RWPE2 (cell line): ENCODE data around the gene CLEC2A.

Experiments
- ATAC-seq: fragments of 200-7000 bp; cut with Tn5 transposase; 3 replicates; pipeline ENCODE4 v1.9.1; 2021; ENCODE audit warnings: low read depth
- DNase-seq: peaks from one replicate; pipeline ENCODE4 v3.0.0-alpha.2; 2020; ENCODE audit warnings: low spot score
- H3K27ac ChIP-seq: fragments of 450-650 bp; 2 replicates; pipeline ENCODE4 v1.5.1; 2017; ENCODE audit warnings: mild to moderate bottlenecking; ENCODE audit not compliant: poor library complexity, severe bottlenecking
- H3K27me3 ChIP-seq: fragments of 250-450 bp; sonication (Bioruptor Pico); 2 replicates; pipeline ENCODE4 v1.5.1; 2021; ENCODE audit warnings: mild to moderate bottlenecking, moderate library complexity; ENCODE audit not compliant: insufficient read depth, poor library complexity, severe bottlenecking
- H3K36me3 ChIP-seq: fragments of 250-450 bp; sonication (Bioruptor Pico); 2 replicates; pipeline ENCODE4 v1.5.1; 2020; ENCODE audit warnings: low read depth, mild to moderate bottlenecking, moderate library complexity
- H3K4me1 ChIP-seq: fragments of 250-450 bp; sonication (Bioruptor Pico); 2 replicates; pipeline ENCODE4 v1.5.1; 2021; ENCODE audit warnings: mild to moderate bottlenecking, moderate library complexity; ENCODE audit not compliant: insufficient read depth, poor library complexity, severe bottlenecking
- H3K4me3 ChIP-seq: fragments of 250-450 bp; sonication (Bioruptor Pico); 2 replicates; pipeline ENCODE4 v1.5.1; 2021; ENCODE audit warnings: mild to moderate bottlenecking, moderate library complexity; ENCODE audit not compliant: severe bottlenecking
- H3K9me3 ChIP-seq: fragments of 250-450 bp; sonication (Bioruptor Pico); 2 replicates; pipeline ENCODE4 v1.5.1; 2021; ENCODE audit warnings: mild to moderate bottlenecking, moderate library complexity; ENCODE audit not compliant: severe bottlenecking
- CTCF ChIP-seq: fragments of 450-650 bp; IDR thresholded peaks from one replicate; pipeline ENCODE4 v1.5.1; 2017; ENCODE audit warnings: mild to moderate bottlenecking, moderate library complexity; ENCODE audit not compliant: poor library complexity, severe bottlenecking

CLEC2A gene

GRCh38 chr12:9906873-9907272, 25.3 kb downstream of the CLEC2A start:
- H3K4me1 ChIP-seq = no peaks in the 10 kb centered on the region
- TF ChIP-seq CTCF = no peak
- H3K36me3 ChIP-seq = no peaks in the 10 kb centered on the region
- ATAC-seq = no peak
- H3K4me3 ChIP-seq = no peak overlapping the region
- no peak overlapping the region for H3K27ac ChIP-seq
- H3K9me3 ChIP-seq = no peaks in the 10 kb centered on the region
- no peak for DNase-seq
- H3K27me3 ChIP-seq = no peaks in the 10 kb centered on the region

GRCh38 chr12:9902539-9903228, 29.5 kb downstream of the CLEC2A start:
- H3K27me3 ChIP-seq = no peaks in the 10 kb centered on the region
- no peak for DNase-seq
- no peak overlapping the region for H3K27ac ChIP-seq
- ATAC-seq = no peak
- H3K36me3 ChIP-seq = no peaks in the 10 kb centered on the region
- H3K9me3 ChIP-seq = no peaks in the 10 kb centered on the region
- H3K4me1 ChIP-seq = no peaks in the 10 kb centered on the region
- no peak overlapping the region for H3K4me3 ChIP-seq
- no peak for TF ChIP-seq CTCF

GRCh38 chr12:9900930-9901329, 31.2 kb downstream of the CLEC2A start:
- no peaks in the 10 kb centered on the region for H3K4me1 ChIP-seq
- H3K4me3 ChIP-seq = no peak overlapping the region
- no peak for ATAC-seq
- no peak for DNase-seq
- no peaks in the 10 kb centered on the region for H3K27me3 ChIP-seq
- no peak overlapping the region for H3K27ac ChIP-seq
- H3K9me3 ChIP-seq = no peaks in the 10 kb centered on the region
- H3K36me3 ChIP-seq = no peaks in the 10 kb centered on the region
- no peak for TF ChIP-seq CTCF

- no peak for TF ChIP-seq CTCF
- Histone ChIP-seq H3K27me3 (no peaks in the 10 kb centered on the region), H3K4me3 (no peak overlapping the region), H3K9me3 (no peaks in the 10 kb centered on the region), H3K36me3 (no peaks in the 10 kb centered on the region), H3K27ac (no peak overlapping the region), H3K4me1 (no peaks in the 10 kb centered on the region)
- ATAC-seq (no peak), DNase-seq (no peak)
Measured at GRCh38 chr12:9899209-9899608, 33.0 kb downstream of the CLEC2A start.

GRCh38 chr12:9897535-9897934, 34.6 kb downstream of the CLEC2A start:
- no peaks in the 10 kb centered on the region for H3K36me3 ChIP-seq
- ATAC-seq (no peak), DNase-seq (no peak)
- no peak overlapping the region for H3K27ac ChIP-seq
- no peak for TF ChIP-seq CTCF
- no peak overlapping the region for H3K4me3 ChIP-seq
- no peaks in the 10 kb centered on the region for H3K27me3 ChIP-seq
- no peaks in the 10 kb centered on the region for H3K9me3 ChIP-seq
- H3K4me1 ChIP-seq = no peaks in the 10 kb centered on the region
